Measurements from ENCODE around the gene HLCS.

Gene HLCS

GRCh38 chr21:36847189-36847588 is 119.3 kb downstream of the HLCS start:
- CTCF ChIA-PET, result interaction anchor here (1.0 to 1.6 kb wide), 3 partner anchors 11 to 70 kb away, joined by 3 to 6 read pairs (median 3); no protein-coding TSS in a partner anchor
- POLR2A ChIA-PET, result no interaction called here
- H3K4me3 ChIP-seq (ENCODE audit: low read depth, low read length), result no peak overlapping the region
- peak; percentile 47 for DNase-seq (ENCODE audit: low read depth, low spot score)
- TF ChIP-seq CTCF (IDR thresholded peaks at IDR 0.05; ENCODE audit: insufficient read depth, low read length, missing control alignments), result no peak

- CTCF ChIA-PET, result interaction anchor here (1.0 to 1.6 kb wide), 2 partner anchors 11 to 70 kb away, joined by 3 to 6 read pairs; no protein-coding TSS in a partner anchor
- POLR2A ChIA-PET, result no interaction called here
These were observed 119.8 kb downstream of the HLCS start for GRCh38 chr21:36846631-36847030.

GRCh38 chr21:36845790-36846189 is 120.7 kb downstream of the HLCS start:
- H3K4me3 ChIP-seq (ENCODE audit: low read depth, low read length), result no peak overlapping the region
- DNase-seq (ENCODE audit: low read depth, low spot score), result no peak
- ChIA-PET POLR2A (no interaction called here), CTCF (interaction anchor here (1.1 kb wide), 1 partner anchor 9 kb away, joined by 8 read pairs; no protein-coding TSS in a partner anchor)
- no peak for TF ChIP-seq CTCF (IDR thresholded peaks at IDR 0.05; ENCODE audit: insufficient read depth, low read length, missing control alignments)

More at GRCh38 chr21:36846631-36847030, 119.8 kb downstream of the HLCS start:
- no peak overlapping the region for H3K4me3 ChIP-seq (ENCODE audit: low read depth, low read length)
- no peak for DNase-seq (ENCODE audit: low read depth, low spot score)
- no peak for TF ChIP-seq CTCF (IDR thresholded peaks at IDR 0.05; ENCODE audit: insufficient read depth, low read length, missing control alignments)

- TF ChIP-seq CTCF (IDR thresholded peaks at IDR 0.05; ENCODE audit: insufficient read depth, low read length, missing control alignments), result no peak
- CTCF ChIA-PET, result interaction anchor here (1.1 kb wide), 1 partner anchor 10 kb away, joined by 8 read pairs; no protein-coding TSS in a partner anchor
These were observed 121.4 kb downstream of the HLCS start for GRCh38 chr21:36845070-36845469.

GRCh38 chr21:36841866-36842265 is 124.6 kb downstream of the HLCS start:
- no peak for DNase-seq (ENCODE audit: low read depth, low spot score)
- CTCF ChIA-PET, result no interaction called here
- TF ChIP-seq CTCF (IDR thresholded peaks at IDR 0.05; ENCODE audit: insufficient read depth, low read length, missing control alignments), result no peak
- no peak overlapping the region for H3K4me3 ChIP-seq (ENCODE audit: low read depth, low read length)
- POLR2A ChIA-PET, result no interaction called here

More at GRCh38 chr21:36845070-36845469, 121.4 kb downstream of the HLCS start:
- H3K4me3 ChIP-seq (ENCODE audit: low read depth, low read length), result no peak overlapping the region
- DNase-seq (ENCODE audit: low read depth, low spot score), result no peak
- POLR2A ChIA-PET, result no interaction called here

GRCh38 chr21:36839735-36840134 is 126.7 kb downstream of the HLCS start:
- TF ChIP-seq CTCF (IDR thresholded peaks at IDR 0.05; ENCODE audit: insufficient read depth, low read length, missing control alignments), result no peak
- POLR2A ChIA-PET, result no interaction called here
- H3K4me3 ChIP-seq (ENCODE audit: low read depth, low read length), result no peak overlapping the region
- DNase-seq (ENCODE audit: low read depth, low spot score), result no peak
- CTCF ChIA-PET, result interaction anchor here (0.8 to 1.9 kb wide), 3 partner anchors 13 to 335 kb away, joined by 3 to 5 read pairs (median 3); no protein-coding TSS in a partner anchor

All from AG04449 (cell line).